Tongue (tissue), 2 donors: Measurements from ENCODE around the gene MRPS35. TPM values are rescaled to one million over a fixed set of nuclear protein-coding genes. Genes with fewer than 3 reads are reported as not detected.
"Not testable (repeated sequence)": the region's sequence is repeated elsewhere in the genome, so short reads cannot be mapped to it uniquely, and the experiment has no call there.

Experiments used
- DNase-seq: peaks from one replicate; pipeline ENCODE4 v3.0.0-alpha.2; 2015
- total RNA-seq: library from RNA; depleted of rRNA; stranded (reverse); fragments of >200 nt; gene quantifications from one replicate; pipeline ENCODE4 v1.2.3, GENCODE V29; 2014

MRPS35 gene
- total RNA-seq, 1 donor from 2014 or later, result 58.9 TPM

DNA sequence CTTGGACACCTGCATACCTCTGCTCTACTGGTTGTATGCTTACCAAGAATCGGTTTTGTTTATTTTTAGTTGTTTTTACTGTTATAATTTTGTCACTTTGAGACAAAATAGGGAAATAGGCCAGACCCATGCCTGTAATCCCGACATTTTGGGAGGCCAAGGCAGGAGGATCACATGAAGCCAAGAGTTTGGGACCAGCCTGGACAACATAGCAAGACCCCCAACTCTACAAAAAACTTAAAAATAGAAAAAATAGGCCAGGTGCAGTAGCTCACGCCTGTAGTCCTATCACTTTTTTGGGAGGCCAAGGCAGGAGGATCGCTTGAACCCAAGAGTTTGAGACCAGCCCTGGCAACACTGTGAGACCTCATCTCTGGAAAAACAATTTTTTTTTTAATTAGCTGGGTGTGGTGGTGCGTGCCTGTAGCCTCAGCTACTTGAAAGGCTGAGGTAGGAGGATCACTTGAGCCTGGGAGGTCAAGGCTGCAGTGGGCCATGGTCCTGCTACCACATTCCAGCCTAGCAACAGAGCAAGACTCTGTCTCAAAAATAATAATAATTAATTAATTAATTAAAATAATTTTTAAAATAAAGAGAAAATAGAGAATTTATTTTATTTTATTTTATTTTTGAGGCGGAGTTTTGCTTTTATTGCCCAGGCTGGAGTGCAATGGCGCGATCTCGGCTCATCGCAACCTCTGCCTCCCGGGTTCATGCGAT lies 1.3 kb upstream of the MRPS35 start:
- no peak for DNase-seq

GRCh38 chr12:27709932-27710591 lies 570 bp upstream of the MRPS35 start:
- DNase-seq, result no peak

- no peak for DNase-seq
Measured at GRCh38 chr12:27711317-27711682, 668 bp downstream of the MRPS35 start.

DNA sequence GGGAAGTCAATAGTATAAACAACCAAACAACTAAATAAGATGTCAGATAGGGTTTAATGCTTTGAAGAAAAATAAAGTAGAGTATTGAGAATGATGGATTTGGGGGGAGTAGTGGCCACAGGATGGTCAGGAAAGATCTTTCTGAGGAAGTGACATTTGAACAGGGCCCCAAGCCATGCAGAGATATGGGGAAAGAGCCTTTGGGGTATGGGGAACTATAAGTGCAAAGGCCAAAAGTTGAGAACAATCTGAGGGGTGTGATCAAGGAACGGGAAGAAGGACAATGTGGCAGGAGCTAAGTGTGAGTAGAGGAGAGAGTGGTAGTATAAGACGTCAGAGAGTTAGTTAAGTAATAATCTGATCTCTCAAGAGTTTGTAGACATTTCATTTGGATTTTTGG lies 1.3 kb downstream of the MRPS35 start:
- no peak for DNase-seq

GRCh38 chr12:27723212-27723611 lies 12.6 kb downstream of the MRPS35 start:
- no peak for DNase-seq

- DNase-seq, result no peak
Measured at GRCh38 chr12:27730097-27730588, 19.5 kb downstream of the MRPS35 start.

- DNase-seq, result no peak
Measured at GRCh38 chr12:27732281-27732680, 21.6 kb downstream of the MRPS35 start.

- peak; percentile 56 for DNase-seq
Measured at GRCh38 chr12:27733052-27733656, 22.5 kb downstream of the MRPS35 start.

DNA sequence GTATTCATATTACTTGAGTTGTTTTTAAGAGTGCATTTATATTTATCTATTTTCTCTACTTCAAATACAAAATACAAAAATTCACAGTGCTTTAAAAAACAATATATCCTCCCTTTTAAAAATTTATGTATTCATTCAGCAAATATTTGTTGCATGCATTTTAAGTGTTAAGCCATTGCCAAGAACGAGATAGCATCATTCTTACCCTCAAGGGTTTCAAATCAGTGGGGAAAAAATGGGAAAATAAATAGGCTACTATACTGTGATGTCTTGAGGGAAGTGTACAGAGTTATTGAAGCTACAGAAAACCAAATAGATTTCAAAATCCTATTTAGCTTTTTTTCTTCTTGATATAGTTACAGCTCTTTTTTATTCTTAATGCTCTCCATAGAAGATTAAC lies 23.2 kb downstream of the MRPS35 start:
- no peak for DNase-seq

DNA sequence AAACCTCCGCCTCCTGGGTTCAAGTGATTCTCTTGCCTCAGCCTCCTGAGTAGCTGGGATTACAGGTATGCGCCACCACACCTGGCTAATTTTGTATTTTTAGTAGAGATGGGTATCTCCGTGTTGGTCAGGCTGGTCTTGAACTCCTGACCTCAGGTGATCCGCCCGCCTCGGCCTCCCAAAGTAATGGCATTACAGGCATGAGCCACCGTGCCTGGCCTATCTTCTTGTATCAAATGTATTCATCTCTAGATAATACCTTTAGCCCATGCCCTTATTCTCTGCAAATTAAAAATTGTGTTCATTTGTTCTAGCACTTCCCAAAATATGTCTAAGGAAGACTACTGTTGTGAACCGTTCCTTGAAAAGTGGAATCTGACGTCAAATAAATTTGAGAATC lies 23.7 kb downstream of the MRPS35 start:
- not testable (repeated sequence) for DNase-seq

DNA sequence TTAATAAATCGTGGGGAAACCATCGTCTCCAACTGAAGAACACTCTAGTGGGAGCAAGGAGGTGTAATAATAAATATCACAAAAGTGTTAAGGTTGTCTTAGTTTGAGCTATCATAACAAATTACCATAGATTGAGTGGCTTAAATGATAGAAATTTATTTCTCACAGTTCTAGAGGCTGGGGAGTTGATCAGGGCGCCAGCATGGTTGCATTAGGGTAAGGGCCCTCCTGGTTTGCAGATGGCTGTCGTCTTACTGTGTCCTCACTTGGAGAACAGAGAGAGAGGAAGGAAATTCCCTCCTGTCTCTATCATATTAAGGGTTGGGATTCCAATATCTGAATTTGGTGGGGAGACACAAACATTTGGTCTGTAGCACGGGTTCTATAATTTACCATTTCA lies 33.0 kb downstream of the MRPS35 start:
- DNase-seq, result no peak

GRCh38 chr12:27745734-27746133 lies 35.1 kb downstream of the MRPS35 start:
- not testable (repeated sequence) for DNase-seq

- no peak for DNase-seq
Measured at GRCh38 chr12:27747111-27747820, 36.6 kb downstream of the MRPS35 start.

- DNase-seq, result no peak
Measured at GRCh38 chr12:27751386-27752047, 40.9 kb downstream of the MRPS35 start.

GRCh38 chr12:27754795-27755194 lies 44.2 kb downstream of the MRPS35 start:
- no peak for DNase-seq

GRCh38 chr12:27756670-27757195 lies 46.1 kb downstream of the MRPS35 start:
- no peak for DNase-seq

- no peak for DNase-seq
Measured at GRCh38 chr12:27762757-27763156, 52.1 kb downstream of the MRPS35 start.

GRCh38 chr12:27766587-27766986 lies 56.0 kb downstream of the MRPS35 start:
- DNase-seq, result no peak

DNA sequence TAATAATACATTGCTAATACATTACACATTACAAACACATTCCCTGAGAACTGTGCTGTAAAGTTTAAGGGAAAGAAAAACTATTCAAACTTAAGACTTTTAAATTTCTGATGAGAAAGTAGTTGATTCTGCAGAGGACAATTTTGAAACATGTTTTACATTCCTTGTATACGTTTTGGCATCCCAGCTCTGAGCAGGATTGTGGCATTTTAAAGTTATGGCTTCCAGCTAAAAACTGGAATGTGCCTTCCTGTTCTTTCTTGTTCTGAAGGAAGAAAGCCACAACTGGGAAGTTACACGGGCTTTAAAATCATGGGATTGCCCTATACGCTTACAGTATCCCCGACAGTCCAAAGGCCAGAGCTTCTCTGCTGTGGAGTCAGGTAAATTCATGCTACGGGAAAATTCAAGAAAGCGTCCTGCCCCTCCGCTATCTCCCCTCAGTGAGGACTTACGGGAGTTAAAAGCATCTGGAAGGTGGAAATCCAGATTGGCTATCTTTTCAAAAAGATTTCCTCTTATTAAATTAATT lies 58.6 kb downstream of the MRPS35 start:
- DNase-seq, result no peak

DNA sequence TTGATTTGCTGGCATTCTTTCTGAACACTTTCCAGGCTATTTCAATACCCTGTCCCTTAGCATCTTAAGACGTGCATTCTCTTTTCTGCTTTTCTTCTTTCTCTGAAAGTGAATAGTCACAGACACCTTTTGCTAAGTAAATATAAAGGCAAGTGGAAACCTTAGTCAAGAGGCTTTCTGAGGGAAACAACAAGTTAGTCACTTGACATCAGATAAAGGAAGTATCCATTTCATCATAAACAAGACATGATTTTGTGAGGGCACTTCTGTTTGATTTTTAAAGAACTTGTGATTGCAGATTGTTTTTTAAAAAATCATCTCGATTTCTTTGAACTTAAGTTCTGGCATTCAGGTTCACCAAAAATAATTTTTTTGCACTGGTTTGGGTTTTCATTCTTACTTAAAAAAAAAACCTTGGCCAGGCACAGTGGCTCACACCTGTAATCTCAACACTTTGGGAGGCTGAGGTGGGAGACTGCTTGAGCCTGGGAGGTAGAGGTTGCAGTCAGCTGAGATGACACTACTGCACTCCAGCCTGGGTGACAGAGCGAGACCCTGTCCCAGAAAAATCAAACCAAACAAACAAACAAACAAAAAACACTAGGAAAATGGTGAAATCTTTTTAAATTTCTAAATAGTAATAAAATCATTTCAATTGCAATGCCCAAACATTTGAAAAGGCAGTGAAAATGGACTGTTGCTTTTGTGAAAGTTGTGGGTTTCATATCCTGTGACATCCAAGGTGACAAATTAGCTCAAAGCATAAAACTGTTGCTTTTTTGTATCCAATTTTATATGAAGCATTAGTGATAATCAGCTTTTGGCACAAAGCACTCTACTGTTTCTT lies 61.1 kb downstream of the MRPS35 start:
- no peak for DNase-seq
